ENCODE data around the gene ZNF491. TPM values are rescaled to one million over a fixed set of nuclear protein-coding genes. Genes with fewer than 3 reads are reported as not detected.
A peak's percentile ranks its signal among the peaks of the same experiment; 100 is the strongest.

ZNF491 gene
- total and polyA plus RNA-seq, 9 donors = 2.2 to 6.5 (median 4.0) TPM

GRCh38 chr19:11792942-11793341 lies 5.4 kb upstream of the ZNF491 start:
- H3K4me3 ChIP-seq = no peak overlapping the region
- no peak overlapping the region for H3K27ac ChIP-seq
- no peaks in the 10 kb centered on the region for H3K27me3 ChIP-seq
- TF ChIP-seq EP300 (IDR thresholded peaks at IDR 0.05) (no peak), CTCF (IDR thresholded peaks at IDR 0.05) (no peak), POLR2A (IDR thresholded peaks at IDR 0.05) (no peak)
- no peak for DNase-seq
- H3K4me1 ChIP-seq (ENCODE audit: insufficient read depth) = peaks cover 4% of the 10 kb centered on the region
- no peaks in the 10 kb centered on the region for H3K36me3 ChIP-seq
- H3K9me3 ChIP-seq = no peaks in the 10 kb centered on the region
- intact Hi-C loops (cut with DNase I) = loop anchor here in 2 of 4 donors (10.0 kb wide), 3 partner anchors 192 to 352 kb away; partner anchors contain the start of gene ZNF20 (in 1 of the 2)

DNA sequence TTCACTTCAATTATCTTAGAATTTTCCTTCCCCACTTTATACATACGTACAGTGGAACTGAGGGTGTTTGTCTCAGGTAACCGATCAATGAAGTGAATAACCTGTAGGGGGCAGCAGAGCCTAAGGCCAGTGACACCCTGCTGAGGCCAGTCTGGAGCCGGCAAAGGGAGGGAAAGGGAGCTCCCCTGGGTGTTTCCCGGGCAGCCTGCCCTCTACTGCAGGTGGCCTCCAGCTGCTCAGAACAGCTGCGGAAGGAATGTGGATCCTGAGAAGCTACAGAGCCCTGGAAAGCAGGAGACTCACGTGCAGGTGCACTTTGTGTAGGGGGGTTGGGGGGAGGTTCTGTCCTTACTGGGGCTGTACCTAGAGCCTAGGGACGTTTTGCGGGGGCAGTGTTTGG lies 832 bp upstream of the ZNF491 start:
- Histone ChIP-seq H3K36me3 (no peaks in the 10 kb centered on the region), H3K27me3 (no peaks in the 10 kb centered on the region), H3K4me3 (no peak overlapping the region), H3K4me1 (ENCODE audit: insufficient read depth) (peaks cover 7% of the 10 kb centered on the region), H3K9me3 (no peaks in the 10 kb centered on the region), H3K27ac (no peak overlapping the region)
- peak; percentile 86 to 91 (median 86) for DNase-seq
- intact Hi-C loops (cut with DNase I) = loop anchor here in 2 of 4 donors (10.0 kb wide), 3 partner anchors 187 to 347 kb away; partner anchors contain the start of gene ZNF20 (in 1 of the 2)
- no peak for TF ChIP-seq POLR2A (IDR thresholded peaks at IDR 0.05)
- peak; percentile 72 to 90 (median 88) for TF ChIP-seq CTCF (IDR thresholded peaks at IDR 0.05)
- TF ChIP-seq EP300 (IDR thresholded peaks at IDR 0.05) = no peak
- 0 to 4% (median 2%) methylated on average over 8 of the region's 8 CpGs for WGBS, 3 donors

DNA sequence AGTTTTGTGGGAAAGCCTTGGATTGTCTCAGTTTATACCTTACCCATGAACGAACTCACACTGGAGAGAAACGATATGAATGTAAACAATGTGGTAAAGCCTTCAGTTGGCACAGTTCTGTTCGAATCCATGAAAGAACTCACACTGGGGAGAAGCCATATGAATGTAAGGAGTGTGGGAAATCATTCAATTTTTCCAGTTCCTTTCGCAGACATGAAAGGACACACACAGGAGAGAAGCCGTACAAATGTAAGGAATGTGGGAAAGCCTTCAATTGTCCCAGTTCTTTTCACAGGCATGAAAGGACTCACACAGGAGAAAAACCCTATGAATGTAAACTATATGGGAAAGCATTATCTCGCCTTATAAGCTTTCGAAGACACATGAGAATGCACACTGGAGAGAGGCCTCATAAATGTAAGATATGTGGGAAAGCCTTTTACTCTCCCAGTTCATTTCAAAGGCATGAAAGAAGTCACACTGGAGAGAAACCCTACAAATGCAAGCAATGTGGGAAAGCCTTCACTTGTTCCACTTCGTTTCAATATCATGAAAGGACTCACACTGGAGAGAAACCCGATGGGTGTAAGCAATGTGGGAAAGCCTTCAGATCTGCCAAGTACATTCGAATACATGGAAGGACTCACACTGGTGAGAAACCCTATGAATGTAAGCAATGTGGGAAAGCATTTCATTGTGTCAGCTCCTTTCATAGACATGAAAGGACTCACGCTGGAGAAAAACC lies 8.2 kb downstream of the ZNF491 start:
- no peak overlapping the region for H3K27ac ChIP-seq
- WGBS, 3 donors = 91 to 95% (median 95%) methylated on average over 11 of the region's 11 CpGs
- TF ChIP-seq EP300 (IDR thresholded peaks at IDR 0.05) (no peak), CTCF (IDR thresholded peaks at IDR 0.05) (no peak), POLR2A (IDR thresholded peaks at IDR 0.05) (no peak)
- no peaks in the 10 kb centered on the region for H3K4me1 ChIP-seq (ENCODE audit: insufficient read depth)
- no peak overlapping the region for H3K4me3 ChIP-seq
- no peaks in the 10 kb centered on the region for H3K36me3 ChIP-seq
- intact Hi-C loops (cut with DNase I) = no loop called here
- DNase-seq = no peak
- H3K27me3 ChIP-seq = no peaks in the 10 kb centered on the region
- H3K9me3 ChIP-seq = peaks cover 4 to 22% of the 10 kb centered on the region in 2 donors

GRCh38 chr19:11807099-11807380 lies 8.7 kb downstream of the ZNF491 start:
- H3K36me3 ChIP-seq = no peaks in the 10 kb centered on the region
- H3K4me1 ChIP-seq (ENCODE audit: insufficient read depth) = no peaks in the 10 kb centered on the region
- TF ChIP-seq POLR2A (IDR thresholded peaks at IDR 0.05) (no peak), CTCF (IDR thresholded peaks at IDR 0.05) (no peak), EP300 (IDR thresholded peaks at IDR 0.05) (no peak)
- H3K4me3 ChIP-seq = no peak overlapping the region
- no peaks in the 10 kb centered on the region for H3K27me3 ChIP-seq
- intact Hi-C loops (cut with DNase I) = no loop called here
- 95 to 97% (median 96%) methylated on average over 2 of the region's 2 CpGs for WGBS, 3 donors
- peaks cover 4 to 22% of the 10 kb centered on the region in 2 donors for H3K9me3 ChIP-seq
- DNase-seq = no peak
- H3K27ac ChIP-seq = no peak overlapping the region

Measured in ovary (tissue), 9 donors.